NCI-H2227 treated with DMSO at 0.1 percent for 48 hours (cell line): ENCODE measurements around the gene SESN3.
"Not testable (repeated sequence)": the region's sequence is repeated elsewhere in the genome, so short reads cannot be mapped to it uniquely, and the experiment has no call there.

Experiments
- DNase-seq: peaks from one replicate; lab custom pipeline; 2025; lab: John Stamatoyannopoulos, UW

SESN3 gene

DNA sequence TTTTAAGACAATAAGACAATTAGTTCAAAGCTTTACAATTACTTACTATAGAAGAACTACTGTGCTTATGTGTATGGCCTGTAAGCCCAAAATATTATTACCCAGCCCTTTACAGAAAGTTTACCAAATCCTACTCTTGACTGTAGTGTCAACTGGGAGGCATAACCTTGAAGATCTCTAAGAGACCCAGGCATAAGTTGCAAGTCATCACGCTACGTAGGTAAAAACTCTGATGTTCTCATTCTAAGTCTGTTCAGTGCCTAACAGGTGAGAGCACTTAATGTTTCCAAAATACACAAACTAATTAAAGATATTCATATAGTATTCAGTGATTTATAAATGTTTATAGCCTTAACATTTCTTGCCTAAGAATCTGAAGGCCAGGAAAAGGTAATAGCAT, 12.9 kb downstream of the SESN3 start:
- no peak for DNase-seq

DNA sequence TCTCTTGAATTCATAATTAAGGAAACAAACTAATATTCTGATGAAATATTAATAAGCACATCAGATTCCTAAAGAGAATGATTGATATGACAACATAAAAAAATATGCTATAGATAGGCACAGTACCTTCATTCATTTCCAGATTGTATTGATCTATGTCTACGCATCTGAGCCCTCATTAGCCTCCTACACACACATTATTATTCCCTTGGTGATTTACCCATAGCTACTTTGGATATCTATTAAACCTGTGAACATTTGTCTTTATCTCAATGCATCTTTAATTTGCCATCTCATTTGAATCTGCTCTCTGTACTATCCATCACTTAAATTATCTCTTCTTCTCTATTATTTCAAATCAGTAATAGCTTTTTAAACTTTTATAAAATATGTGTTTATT, 18.4 kb downstream of the SESN3 start:
- no peak for DNase-seq

DNA sequence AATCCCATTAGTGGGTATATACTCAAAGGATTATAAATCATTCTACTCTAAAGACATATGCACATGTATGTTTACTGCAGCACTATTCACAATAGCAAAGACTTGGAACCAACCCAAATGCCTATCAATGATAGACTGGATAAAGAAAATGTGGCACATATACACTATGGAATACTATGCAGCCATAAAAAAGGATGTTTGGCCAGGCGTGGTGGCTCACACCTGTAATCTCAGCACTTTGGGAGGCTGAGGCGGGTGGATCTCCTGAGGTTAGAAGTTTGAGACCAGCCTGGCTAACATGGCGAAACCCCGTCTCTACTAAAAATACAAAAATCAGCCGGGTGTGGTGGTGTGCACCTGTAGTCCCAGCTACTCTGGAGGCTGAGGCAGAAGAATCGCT, 21.5 kb downstream of the SESN3 start:
- not testable (repeated sequence) for DNase-seq

DNA sequence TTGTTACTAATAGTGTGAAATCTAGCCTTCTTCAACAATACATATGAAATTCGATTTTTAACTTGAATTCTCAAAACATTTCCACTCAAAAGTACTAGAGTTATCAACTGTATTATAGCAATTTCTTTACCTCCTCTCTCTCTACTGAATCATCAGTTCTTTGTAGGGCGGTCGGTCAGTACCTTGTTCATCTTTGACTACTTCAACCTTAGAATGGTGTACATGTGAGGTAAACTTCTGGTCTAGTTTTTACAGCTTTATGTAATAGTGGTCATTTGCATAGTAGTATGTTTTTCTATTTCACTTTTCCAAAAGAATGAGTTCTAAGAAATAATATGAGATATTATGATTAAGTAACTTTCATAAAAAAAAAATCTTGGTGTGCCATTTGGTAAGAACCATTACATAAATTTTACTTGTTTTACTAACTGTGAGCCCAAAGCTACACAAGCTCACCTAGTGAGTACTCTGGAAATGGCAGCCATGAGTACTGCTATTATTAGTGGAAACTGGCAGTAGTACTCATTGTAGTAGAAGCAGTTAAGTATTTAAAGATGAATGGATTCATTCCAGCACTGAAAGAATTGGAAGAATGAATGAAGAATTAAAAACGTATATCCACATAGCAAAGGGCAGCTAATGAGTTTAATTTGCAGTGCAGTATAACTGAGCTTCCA, 30.1 kb downstream of the SESN3 start:
- DNase-seq, result no peak

DNA sequence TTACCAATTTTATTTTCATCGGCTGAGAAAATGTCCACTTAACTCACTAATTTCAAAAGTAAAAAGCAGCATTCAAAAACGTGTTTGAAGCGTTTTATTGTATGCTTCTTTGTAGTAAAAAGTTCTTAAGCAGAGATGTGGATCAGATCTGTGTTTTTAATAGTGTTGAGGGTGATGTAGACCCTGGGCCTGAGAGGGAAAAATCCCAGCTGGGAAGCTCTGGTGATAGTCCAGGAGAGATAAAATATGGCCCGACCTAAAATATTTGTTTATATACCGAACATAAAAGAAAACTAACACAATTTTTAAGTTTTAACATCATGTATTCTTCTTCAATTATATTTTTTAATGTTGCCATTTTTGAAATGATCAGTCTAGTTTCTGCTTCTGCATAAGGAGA, 35.2 kb downstream of the SESN3 start:
- DNase-seq, result no peak

DNA sequence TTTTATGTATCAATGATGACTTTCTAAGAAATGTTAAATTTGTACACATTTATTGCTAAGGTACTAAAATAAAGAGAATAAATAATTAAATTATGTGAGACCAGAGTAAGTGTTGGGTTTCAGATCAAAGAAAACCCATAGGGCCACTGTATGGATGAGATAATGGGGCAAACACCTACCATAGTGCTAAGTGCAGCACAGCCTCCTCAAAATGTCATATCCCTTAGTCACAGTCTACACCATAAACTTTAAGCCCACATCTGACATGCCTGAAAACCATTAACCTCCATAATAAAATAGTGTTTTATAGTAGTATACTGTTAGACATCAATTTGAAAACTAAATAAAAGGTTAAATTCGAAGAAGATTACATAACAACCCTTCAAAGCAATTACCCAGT, 37.5 kb downstream of the SESN3 start:
- no peak for DNase-seq

DNA sequence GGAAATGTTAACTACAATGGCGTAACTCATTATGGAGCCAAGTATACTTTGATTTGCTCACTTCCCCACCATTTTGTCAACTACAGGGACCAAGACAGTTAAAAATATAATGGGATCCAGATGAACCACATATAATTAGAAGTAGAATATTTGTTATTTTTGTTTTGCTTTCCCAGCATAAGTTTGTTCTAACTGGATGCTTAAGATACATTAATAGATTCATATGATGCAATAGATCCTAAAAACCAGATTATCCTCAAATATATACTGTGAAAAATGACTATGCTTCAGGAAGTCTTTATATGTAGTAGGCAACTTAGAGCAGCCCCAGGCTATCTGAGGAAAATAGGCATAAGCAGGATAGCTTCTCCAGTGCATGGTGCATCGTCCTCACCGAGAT, 38.3 kb downstream of the SESN3 start:
- DNase-seq, result no peak

DNA sequence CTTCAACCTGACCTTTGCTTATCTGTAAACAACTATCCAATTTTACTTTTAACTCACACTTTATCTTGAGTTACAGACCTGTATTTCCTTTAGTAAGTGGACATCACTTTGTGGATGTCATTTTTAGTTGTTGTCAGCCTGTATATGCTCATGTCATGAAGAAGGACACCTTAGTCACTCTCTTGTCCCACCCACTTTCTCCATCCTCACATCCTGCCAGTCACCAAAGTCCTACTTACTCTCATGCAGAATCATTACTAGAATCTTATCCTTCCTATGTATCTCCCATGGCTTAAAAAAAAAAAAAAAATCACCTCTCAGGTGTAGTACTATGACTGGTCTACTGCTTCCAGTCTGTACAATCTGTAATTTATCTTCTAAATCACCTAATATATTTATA, 43.3 kb downstream of the SESN3 start:
- DNase-seq, result no peak

DNA sequence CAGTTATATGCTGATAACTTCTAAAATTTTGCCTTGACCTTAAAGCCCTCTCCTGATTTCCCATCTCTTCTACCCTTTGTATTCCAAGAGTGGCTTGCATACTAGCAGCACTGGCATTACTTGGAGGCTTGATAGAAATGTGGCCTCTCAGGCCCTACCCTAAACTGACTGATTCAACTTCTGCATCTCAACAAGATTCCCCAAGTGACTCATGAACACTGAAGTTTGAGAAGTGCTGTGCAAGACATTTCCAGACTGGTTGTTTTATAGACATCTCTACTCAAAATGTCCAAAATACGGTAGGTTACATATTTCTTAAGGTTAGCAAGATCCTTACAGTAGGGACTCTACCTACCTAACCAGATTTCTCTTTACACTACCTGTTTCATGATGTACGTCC, 48.6 kb downstream of the SESN3 start:
- DNase-seq, result no peak

DNA sequence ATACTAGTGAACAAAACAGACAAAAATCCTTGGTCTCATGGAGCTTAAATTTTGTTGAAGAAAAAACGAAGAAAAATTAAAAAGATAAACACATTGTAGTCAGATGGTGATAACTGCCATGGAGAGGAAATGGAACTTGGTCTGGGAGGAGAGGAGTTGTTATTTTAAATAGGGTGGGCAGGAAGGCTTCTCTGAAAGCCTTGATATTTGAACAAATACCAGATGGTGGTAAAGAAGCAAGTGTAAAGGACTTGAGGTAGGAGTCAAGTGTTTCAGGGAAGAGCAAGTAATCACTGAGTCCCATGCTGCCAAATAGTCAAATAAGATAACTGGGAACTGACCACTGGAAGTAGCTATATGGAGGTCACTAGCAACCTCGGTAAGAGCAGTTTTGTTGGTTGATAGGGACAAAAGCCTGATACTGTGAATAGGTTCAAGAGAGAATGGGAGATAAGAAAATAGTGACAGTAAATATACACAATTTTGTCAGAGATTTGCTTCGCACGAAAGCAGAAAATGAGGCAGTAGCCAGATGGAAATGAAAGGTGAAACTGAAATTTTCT, 55.1 kb downstream of the SESN3 start:
- DNase-seq, result no peak

DNA sequence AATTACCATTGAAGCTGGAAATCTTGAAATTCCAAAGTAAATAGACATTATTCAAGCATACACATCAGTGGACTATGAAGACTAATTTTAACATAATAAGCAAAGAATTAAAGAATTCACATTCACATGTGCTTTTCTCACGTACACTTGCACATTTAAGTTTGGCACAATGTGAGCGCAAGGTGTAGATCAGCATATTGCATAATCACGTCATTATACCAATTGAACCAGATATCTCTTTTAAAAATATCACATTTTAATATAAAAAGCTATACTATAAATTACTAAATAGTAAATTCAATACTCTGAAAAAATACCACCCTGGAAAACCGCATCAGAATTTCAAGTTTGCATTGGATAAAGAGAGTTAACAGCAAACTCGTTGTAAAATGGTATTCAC, 60.7 kb downstream of the SESN3 start:
- DNase-seq, result no peak

DNA sequence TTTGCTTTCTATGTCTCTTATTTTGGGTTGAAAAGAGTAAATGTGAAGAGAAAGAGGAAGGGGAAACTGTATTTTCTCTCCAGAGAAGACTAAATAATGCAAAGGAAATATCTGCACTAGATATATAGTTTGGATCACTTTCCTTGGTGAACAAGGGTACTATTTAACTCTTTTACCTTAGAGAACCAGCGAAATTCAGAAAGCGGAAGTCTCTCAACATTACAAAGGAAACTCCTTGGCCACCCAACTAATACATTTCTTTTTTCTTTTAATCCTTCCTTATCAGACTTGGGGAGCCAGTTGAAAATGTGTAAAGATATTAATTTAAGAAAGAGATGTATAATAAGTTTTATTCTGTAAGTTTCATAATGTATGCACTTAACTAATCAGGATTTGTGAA, 64.2 kb downstream of the SESN3 start:
- no peak for DNase-seq

DNA sequence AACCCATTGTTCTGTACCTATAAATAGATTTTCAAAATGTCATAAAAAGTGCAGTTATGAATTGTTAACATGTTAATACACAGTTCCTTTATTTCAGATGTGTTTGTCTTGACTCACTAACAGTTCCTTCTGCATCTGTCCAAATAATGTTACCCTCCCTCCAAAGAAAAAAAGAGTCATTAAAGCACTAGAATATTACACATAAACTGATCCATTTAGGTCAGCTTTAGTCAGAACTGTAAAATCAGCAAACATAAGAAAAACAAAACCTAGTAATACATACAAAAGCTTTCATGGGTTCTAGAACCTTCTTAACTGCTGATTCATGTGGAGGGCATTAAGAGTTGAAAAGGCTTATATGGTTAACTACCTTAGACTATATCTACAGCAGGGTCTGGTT, 65.4 kb downstream of the SESN3 start:
- DNase-seq, result no peak

DNA sequence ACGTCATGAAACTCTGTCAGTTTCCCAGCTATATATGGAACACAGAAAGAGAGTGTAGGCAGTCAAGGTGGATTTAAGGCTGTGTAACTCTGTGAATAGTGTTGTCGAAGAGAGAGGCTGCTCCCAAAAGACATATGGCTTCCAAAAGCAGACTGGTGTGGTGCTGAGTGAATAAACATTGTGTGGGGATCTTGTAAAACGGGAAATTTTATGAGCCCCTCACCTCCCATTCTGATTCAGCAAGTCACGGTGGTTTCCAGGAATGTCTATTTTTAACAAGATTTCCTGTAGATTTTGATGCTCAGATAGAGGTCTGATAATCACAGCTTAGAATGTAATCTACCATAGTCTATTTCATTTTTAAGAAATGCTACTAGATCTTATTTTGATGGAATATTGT, 67.9 kb downstream of the SESN3 start:
- no peak for DNase-seq

DNA sequence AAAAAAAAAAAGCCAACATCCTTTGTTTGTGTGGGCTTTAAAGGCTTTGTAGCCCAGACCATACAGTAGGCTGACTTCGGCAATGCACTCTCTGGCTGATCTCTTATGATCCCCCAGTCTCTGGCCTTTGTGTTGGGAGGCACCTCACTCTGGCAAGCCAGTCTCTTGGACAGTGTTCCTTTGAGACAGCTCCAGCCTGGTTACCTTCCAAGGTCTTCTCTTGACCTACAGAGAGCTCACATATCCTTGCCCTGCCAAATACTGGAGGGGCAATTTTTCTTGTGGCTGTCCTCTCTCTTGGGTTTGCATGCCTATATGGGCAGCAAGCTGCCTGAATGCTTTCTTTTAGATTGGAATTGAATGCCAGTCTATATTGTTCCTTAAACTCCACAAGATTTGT, 69.8 kb downstream of the SESN3 start:
- no peak for DNase-seq

DNA sequence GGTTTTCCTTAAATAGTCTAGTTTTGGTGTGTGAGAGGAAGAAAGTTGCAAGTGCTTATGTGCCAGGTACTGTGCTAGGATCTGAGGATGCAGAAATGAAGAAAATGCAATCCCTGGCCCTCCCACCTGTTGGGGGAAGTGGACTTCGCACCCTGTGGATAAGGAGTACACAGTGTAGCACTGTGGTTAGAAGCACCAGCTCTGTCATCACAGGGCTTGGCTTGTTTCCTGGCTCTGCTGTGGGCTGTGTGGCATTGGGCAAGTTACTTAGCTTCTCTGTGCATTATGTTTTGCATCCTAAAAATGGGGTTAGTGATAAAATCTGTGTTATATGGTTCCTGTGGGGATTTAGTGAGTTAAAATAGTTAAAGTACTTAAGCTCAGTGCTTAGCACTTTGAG, 73.2 kb downstream of the SESN3 start:
- DNase-seq, result no peak

DNA sequence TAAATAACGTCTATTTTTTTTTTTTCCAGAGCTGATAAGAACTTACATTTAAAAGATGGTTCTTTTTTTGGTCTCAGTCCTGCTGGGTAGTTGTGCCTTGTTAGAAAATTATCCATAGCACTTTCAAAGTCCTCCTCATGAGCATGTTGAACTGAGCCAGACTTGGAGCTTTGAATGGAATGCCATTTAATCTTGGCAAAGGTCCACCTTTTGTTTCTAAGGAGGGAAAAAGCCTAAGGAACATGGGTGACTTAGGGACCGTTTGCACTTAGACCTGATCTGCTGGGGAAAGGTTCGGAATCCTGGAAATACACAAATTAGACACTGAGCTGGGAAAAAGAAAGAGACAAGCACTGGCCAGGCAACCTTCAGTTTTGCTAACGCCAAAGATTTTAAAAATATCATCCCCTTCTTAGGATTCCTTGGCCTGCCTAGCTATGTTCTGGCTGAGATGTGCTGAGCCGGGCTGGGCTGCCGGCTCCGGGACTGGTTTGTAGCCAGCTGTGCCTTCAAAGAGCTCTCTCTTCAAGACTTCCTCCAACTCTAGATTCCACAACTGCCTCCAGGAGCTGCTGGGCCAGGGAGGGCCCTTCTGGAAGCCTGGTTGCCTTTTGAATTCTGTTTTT, 74.0 kb downstream of the SESN3 start:
- no peak for DNase-seq

DNA sequence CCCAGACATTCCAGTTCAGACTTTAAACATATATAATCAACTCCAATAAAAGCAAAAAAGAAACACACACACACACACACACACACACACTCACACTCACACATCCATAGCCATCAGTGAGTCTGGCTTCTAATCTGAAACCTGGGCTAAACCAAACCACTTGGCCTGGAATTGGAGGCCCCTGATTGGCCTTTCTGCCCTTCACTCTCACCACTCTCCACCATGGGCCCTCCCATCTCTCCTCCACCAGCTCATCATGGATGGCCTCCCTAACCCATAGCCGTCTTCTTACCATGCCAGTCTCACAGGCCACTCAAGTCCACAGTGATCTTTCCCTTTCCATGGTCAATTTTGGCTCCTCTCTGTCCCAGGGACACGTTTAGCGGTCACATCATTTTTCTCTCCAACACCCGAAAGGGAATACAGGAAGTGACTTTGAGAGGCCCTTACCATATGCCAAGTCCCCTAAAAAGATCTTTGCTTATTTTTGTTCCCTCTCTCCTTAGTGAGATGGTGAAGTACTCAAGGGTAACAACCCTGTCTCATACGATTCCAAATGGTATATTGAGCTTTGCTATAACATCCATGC, 74.8 kb downstream of the SESN3 start:
- DNase-seq, result no peak

DNA sequence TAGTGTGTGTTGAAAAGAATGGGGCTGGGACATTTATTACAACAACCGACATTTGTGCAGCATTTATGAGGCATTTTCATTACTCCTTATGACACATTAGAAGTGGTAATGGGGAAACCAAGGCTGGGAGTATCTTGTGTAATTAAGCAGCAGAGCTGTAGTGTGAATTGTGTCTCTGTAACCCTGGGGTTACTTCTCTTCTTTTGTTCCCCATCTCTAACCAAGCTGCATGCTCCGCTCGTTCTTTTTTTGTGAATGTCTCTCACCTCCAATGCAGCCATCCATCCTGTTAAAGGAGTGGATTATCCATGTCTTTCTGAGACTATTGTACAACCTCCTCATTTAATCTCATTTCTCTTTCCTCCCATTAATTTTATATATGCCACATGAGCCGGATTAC, 75.6 kb downstream of the SESN3 start:
- DNase-seq, result no peak

DNA sequence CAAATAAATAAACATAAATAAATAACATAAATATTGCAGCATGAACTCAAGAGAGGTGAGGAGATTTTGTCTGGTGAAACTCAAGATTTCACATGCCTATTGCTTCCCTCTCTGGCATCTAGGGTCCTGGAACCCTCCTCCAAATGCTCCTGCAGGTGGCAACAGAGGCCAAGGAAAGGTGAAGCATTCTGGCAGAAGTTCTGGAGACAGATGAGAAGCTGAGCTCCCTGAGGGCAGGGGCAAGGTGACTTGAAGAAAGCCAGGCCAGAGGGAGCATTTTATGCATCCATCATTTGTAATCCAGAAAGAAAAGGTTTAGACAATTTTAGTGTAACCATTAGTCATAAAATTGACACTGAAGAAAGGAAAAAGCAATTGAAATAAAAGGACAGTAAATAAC, 76.5 kb downstream of the SESN3 start:
- DNase-seq, result peak; percentile 3

DNA sequence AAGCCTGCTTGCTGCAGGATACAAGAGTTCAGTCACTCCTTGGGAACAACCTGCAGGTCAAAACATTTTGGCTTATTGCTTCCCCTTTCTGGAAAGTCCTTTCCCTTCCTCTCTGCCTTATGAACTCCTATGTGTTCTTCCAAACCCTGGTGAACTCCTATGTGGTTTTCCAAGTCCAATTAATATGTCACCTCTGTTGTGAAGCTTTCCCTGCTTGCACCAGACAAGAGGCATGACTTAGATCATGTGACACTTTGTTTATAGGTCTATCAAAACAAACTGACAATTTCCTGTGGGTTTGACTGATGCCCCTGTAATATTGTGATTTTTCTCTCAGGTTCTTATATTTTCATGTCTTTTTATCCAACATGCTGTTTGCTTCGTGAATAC, 77.2 kb downstream of the SESN3 start:
- no peak for DNase-seq

DNA sequence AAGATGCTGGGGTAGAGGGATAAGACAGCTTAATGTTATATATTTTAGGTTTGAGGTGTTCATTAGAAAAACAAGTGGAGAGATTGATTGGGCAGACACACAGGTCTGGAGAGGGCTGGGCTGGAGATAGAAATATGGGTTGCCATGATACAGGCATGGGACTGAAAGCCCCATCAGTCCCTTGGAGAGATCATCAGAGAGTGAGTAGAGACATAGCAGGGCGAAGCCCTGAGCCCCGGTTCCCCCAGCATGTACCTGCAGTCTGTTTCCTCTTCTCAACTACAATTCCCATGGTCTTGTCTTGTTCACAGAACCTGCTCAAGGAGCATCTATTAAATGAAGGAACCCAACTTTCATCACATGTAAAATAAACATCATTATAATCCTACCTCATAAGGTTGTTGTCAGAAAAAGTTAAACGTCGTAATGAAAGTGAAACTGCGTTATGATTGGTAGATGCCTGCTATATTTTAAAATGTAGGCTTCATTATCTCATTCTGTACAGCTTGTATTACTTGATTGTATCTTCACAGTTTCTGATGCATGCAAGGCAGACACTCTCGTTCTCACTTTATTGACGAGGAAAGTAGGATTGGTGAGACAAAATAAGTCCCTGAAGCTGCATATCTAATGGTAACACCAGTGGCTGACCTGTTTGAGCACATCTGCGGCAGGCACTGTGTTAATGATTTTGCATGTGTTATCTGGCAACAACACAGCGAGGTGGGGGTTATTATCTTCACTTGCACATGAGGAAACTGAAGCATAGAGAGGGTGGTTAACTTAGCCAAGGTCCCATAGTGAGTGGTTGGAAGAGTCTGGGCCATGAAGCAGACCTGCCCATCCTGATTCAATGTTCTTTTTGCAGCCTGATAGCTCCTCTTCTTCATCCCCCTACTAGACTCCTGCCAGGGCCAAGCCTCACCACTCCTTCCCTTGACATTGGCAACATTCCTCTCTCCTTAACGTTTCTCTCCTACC, 77.8 kb downstream of the SESN3 start:
- no peak for DNase-seq
